ENCODE measurements around the gene ABAT.

The ABAT gene

GRCh38 chr16:8713635-8714172 is 39.3 kb downstream of the ABAT start (continued):
- TF ChIP-seq, protein P1, sequence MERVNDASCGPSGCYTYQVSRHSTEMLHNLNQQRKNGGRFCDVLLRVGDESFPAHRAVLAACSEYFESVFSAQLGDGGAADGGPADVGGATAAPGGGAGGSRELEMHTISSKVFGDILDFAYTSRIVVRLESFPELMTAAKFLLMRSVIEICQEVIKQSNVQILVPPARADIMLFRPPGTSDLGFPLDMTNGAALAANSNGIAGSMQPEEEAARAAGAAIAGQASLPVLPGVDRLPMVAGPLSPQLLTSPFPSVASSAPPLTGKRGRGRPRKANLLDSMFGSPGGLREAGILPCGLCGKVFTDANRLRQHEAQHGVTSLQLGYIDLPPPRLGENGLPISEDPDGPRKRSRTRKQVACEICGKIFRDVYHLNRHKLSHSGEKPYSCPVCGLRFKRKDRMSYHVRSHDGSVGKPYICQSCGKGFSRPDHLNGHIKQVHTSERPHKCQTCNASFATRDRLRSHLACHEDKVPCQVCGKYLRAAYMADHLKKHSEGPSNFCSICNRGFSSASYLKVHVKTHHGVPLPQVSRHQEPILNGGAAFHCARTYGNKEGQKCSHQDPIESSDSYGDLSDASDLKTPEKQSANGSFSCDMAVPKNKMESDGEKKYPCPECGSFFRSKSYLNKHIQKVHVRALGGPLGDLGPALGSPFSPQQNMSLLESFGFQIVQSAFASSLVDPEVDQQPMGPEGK (CRISPR knock-in tag; IDR thresholded peaks at IDR 0.05; ENCODE audit: borderline replicate concordance) = no peak

DNA sequence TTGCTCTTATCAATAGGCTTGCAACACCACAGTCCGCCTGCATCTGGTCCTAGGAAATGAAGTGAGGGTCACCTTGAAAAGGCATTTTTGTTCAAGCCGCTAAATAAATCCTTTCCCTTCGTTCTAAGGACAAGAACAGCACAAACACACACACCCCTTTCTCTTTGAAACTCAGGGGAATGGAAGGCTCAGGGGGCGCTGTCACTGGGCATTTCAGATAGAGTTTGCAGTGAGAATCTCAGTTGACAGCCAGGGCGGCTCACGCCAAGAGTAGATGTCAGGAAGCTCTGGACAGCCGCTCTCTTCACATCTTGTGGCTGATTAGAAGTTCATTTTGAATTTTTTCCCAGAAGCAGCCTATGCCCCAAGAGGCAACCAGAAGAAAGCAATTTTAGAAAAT is 39.8 kb downstream of the ABAT start:
- TF ChIP-seq ARNTL (CRISPR knock-in tag; IDR thresholded peaks at IDR 0.05; ENCODE audit: borderline replicate concordance, low read depth) = no peak
- no peak for TF ChIP-seq ZFP30 (CRISPR knock-in tag; IDR thresholded peaks at IDR 0.05)

GRCh38 chr16:8714807-8715206 is 40.4 kb downstream of the ABAT start:
- no peak for TF ChIP-seq ESRRG (CRISPR knock-in tag; IDR thresholded peaks at IDR 0.05)
- TF ChIP-seq OSR1 (CRISPR knock-in tag; IDR thresholded peaks at IDR 0.05) = no peak
- no peak for TF ChIP-seq ZNF8 (CRISPR knock-in tag; IDR thresholded peaks at IDR 0.05)
- no peak for TF ChIP-seq ZC3H10 (CRISPR knock-in tag; IDR thresholded peaks at IDR 0.05)
- no peak for TF ChIP-seq CSDC2 (CRISPR knock-in tag; IDR thresholded peaks at IDR 0.05)
- TF ChIP-seq ZNF70 (CRISPR knock-in tag; IDR thresholded peaks at IDR 0.05) = no peak
- TF ChIP-seq RARB (CRISPR knock-in tag; IDR thresholded peaks at IDR 0.05) = no peak
- TF ChIP-seq ZNF565 (CRISPR knock-in tag; conservative IDR thresholded peaks at IDR 0.05; ENCODE audit: low read depth) = no peak
- TF ChIP-seq POU6F1 (CRISPR knock-in tag; IDR thresholded peaks at IDR 0.05; ENCODE audit: borderline replicate concordance, low read depth) = no peak
- no peak for TF ChIP-seq CSRNP3 (CRISPR knock-in tag; IDR thresholded peaks at IDR 0.05)
- TF ChIP-seq ZFP3 (CRISPR knock-in tag; IDR thresholded peaks at IDR 0.05) = no peak
- no peak for TF ChIP-seq BACH2 (CRISPR knock-in tag; IDR thresholded peaks at IDR 0.05; ENCODE audit: borderline replicate concordance)
- no peak for TF ChIP-seq ZFP30 (CRISPR knock-in tag; IDR thresholded peaks at IDR 0.05)
- ATAC-seq = no peak

More for the DNA sequence above, 39.8 kb downstream of the ABAT start:
- ATAC-seq = no peak; the same call in 2 of the 3 replicates

DNA sequence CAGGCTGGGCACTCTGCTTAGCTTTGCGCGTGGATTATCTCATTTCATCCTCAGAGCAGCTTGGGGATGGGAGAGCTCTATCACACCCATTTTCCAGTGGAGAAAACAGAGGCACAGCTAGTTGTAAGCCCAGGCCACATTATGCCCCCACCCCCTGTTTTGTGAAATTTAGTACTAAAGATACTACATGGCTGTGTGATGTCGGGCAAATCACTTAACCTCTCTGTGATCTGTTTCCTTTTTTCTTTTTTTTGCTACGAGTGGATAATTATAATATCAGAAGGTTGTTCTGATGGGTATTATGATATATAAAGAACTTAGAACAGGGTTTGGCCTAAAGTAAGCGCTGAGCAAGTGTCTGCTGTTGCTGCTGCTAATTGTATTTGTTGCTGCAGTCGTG is 41.6 kb downstream of the ABAT start:
- TF ChIP-seq PPARA (CRISPR knock-in tag; IDR thresholded peaks at IDR 0.05; ENCODE audit: borderline replicate concordance) = no peak
- no peak for TF ChIP-seq TOX (CRISPR knock-in tag; IDR thresholded peaks at IDR 0.05; ENCODE audit: borderline replicate concordance)
- TF ChIP-seq CSRNP3 (CRISPR knock-in tag; IDR thresholded peaks at IDR 0.05) = no peak
- TF ChIP-seq CSDC2 (CRISPR knock-in tag; IDR thresholded peaks at IDR 0.05) = no peak
- TF ChIP-seq CREB5 (CRISPR knock-in tag; IDR thresholded peaks at IDR 0.05; ENCODE audit: low read depth) = no peak
- TF ChIP-seq RARB (CRISPR knock-in tag; IDR thresholded peaks at IDR 0.05) = no peak
- no peak for TF ChIP-seq ZFP30 (CRISPR knock-in tag; IDR thresholded peaks at IDR 0.05)
- TF ChIP-seq GLIS3 (CRISPR knock-in tag; IDR thresholded peaks at IDR 0.05) = no peak
- TF ChIP-seq ZFP3 (CRISPR knock-in tag; IDR thresholded peaks at IDR 0.05) = no peak
- TF ChIP-seq TCF4 (CRISPR knock-in tag; IDR thresholded peaks at IDR 0.05; ENCODE audit: borderline replicate concordance) = no peak
- no peak for TF ChIP-seq ZNF70 (CRISPR knock-in tag; IDR thresholded peaks at IDR 0.05)
- no peak for ATAC-seq

Measured in SK-N-SH treated with all-trans-retinoic acid at 6 μM for 48 hours (cell line).